GM18951 (cell line): ENCODE data around the gene MLLT10.

Source experiments
- POLR2A ChIP-seq: IDR thresholded peaks from 4 replicates; pipeline ENCODE4 v1.6.1; 2011; ENCODE audit warnings: mild to moderate bottlenecking; ENCODE audit not compliant: insufficient read length, insufficient read depth; ENCODE audit errors: extremely low read depth
- in situ Hi-C: fragments of 300-500 bp; cut with MboI; formaldehyde crosslinking; loops from one replicate; pipeline ENCODE4 v1.12.0; 2022; ENCODE audit warnings: low sequenced_read_pairs, mixed read lengths, inconsistent platforms; ENCODE audit not compliant: unreplicated experiment

Gene MLLT10

DNA sequence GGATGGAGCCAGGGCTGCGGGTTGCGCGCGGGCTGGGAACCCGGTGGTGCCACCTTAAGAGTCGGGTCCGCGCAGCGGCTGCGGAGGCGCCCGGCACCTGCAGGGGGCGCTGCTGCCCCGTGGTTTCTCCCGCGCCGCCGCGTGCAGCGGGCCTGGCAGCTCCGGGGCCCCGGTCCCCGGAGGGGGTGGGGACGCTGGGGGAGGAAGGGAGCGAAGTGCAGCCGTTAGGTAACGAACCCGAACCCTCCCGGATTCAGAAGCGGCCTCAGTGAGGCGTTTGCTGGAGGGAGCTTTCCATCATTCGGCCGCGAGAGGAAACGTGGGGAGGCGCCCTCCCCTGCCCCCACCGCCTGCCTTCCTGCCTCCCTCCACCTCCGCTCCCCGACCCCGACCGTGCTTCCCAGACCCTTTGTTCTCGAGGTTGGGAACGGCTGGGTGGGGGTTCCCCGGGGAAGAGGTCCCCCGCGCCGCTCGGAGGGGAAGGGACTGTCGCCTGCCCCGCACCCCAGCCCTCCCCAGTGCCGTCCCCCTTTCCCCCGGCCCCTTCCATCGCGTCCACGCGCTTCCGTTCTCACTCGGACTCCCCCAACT, 38.2 kb upstream of the MLLT10 start:
- in situ Hi-C loops: loop anchor here (10.0 to 25.0 kb wide), 2 partner anchors 239 to 466 kb away; no protein-coding TSS in a partner anchor
- TF ChIP-seq POLR2A: peak; percentile 43

DNA sequence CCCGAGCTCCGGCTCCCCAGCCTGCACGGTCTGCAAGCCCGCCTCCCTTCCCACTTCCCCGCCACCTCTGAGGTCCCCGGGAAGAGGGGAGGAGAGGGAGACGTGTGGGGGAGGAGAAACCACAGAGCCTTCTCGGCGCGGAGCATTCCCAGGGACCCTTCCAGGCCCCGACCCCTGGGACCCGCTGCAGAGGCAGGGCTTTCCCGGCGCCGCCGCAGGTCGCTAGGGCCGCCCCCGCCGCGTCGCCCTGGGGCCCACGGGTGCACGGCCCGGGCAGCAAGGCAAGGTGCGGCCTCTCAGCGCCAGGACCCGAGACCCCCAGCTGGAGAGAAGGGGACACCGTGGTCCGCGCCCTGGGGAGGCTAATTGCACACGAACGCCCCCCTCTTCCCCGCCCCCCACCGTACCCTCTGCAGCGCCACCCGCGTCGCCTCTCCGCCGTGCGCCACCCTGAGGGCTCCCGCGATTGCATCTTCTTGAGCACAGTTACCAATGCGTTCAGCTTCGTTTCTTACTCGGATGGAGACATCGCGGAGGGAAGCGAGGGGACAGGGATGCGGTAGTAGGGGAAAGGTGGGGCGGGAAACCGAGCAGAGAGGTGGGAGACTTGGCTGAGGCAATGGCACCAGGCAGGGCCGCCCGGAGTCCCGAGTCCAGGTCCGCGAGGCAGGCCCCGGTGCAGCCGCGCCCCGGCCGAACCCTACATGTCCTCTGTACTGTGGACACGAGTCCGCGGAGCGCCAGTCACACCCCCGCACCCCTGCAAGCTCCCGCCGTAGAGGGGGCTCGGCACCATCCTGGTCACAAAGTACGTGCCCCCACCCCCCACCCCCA, 37.5 kb upstream of the MLLT10 start:
- TF ChIP-seq POLR2A: no peak
- in situ Hi-C loops: loop anchor here (10.0 to 25.0 kb wide), 2 partner anchors 238 to 466 kb away; no protein-coding TSS in a partner anchor

DNA sequence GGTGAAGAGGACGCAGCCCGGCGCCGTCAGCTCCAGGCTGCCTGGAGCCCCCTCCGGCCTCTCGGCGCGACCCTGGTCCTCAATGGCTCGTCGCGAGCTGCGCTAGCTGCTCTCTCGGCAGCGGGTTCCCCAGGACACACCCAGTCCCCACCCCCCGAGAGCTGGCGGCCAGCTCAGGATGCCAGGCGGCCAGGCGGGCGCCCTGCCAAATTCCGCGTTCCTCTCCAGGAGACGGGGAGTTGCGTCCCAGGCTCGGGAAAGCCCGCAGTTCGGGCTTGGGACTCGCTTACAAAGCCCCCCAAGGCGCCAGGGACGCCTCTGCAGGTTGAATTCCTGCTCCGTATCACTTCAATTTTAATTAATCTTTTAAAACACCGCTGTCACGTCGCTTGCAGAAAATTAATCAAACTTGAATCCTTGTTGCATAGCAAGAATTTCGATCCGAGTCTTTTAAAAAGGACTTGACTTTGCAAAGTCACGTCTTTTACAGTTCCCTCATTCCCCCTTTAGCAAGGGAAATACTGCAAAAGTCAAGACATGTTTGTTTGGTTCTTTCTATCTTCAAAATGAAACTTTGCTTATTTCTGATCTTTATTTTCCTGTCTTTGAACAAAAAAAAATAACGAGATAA, 36.7 kb upstream of the MLLT10 start:
- TF ChIP-seq POLR2A: no peak
- in situ Hi-C loops: loop anchor here (10.0 to 25.0 kb wide), 2 partner anchors 238 to 465 kb away; no protein-coding TSS in a partner anchor

DNA sequence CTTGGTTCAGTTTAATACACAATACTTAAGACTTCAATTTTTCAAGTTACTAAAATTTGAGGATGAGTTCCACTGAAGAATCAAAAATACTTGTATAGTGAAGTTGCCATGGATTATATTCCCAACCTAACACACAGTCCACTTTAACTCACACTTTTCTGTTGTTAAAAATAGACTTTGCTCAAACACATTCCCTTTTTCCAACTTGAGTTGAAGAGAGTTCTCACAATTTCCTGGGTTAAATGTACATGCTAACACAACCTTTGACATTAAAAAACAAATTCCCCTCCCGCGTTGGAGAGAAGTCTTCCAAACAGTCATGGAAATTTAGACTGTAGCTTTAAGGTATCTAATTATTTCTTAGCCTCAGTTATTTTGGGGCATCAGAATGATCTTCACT, 35.7 kb upstream of the MLLT10 start:
- in situ Hi-C loops: loop anchor here (10.0 to 25.0 kb wide), 2 partner anchors 236 to 464 kb away; no protein-coding TSS in a partner anchor
- no peak for TF ChIP-seq POLR2A

DNA sequence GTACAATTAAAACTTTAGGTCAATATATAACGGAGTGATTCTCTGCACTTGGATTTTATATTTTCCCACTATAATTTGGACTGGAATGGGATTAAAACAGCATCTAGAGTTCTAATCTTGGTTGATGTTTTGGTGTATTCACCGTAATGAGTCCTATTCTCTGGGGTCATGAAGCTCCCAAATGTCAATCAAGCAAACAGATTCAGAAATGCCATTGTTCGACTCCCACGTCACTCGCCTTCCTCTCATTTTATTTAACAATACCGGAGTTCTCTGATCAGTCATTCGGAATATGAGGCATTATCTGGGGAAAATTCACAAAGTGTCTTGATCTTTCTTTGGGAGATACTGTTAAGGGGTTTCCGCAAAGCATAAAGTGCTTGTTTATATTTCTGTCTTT, 35.0 kb upstream of the MLLT10 start:
- in situ Hi-C loops: loop anchor here (10.0 to 25.0 kb wide), 2 partner anchors 236 to 463 kb away; no protein-coding TSS in a partner anchor
- TF ChIP-seq POLR2A: no peak

DNA sequence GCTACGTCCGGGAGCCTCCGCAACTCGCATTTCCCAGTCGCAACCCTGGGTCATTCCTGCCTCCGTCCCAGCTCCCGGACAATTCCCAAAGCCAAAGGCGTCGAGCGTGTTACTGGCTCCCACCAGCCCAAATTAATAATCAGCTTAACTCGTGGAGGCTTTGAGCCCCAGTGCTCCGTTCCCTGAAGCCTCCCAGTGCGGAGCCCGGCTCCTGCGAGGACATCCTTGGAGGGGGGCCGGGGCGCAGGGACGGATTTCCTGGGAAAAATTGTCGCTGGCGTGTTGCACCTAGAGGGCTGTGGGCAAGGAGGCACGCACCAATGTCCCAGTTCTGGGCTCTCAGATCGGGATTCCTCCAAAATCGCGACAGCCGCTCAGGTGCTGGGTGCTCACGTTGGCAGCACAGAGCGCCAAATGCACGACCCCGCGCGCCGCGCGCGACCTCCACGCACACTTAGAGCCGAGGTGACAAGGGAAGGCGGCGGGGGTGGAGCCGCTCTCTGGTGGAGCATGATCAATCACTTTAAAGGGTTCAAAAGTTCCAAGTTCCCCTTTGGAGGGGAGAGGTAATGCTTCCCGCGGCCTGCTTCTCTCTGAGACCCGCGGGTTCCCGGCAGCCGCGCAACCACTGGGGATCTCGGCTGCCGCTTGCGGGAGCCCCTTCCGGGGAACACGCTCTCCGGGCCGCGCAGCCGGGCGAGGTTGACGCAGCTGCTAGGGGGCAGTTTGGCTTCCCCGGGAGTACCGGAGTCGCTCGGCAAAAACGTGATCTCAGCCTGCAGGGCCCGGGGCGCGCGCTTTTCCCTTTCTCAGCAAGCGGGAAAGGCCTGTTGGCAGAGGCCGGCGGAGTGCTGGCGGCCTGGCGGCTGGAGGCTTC, 34.1 kb upstream of the MLLT10 start:
- no peak for TF ChIP-seq POLR2A
- in situ Hi-C loops: loop anchor here (10.0 to 25.0 kb wide), 2 partner anchors 235 to 462 kb away; no protein-coding TSS in a partner anchor

DNA sequence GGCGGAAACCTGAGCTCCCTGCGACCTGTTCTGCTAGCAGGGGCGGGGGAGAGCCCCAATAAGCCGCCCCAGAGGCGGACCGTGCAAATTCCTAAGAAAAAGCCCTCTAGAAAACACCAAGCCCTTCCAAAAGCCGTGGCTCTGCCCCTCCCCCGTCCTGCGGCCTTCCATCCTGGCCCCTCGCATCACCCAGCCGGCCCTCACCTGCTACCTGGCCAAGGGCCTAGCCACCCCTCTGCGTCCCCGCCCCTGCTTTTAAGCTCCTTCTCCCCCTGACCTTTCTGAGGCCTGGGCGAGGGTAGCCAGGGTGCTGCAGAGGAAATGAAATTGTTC, 33.5 kb upstream of the MLLT10 start:
- in situ Hi-C loops: no loop called here
- TF ChIP-seq POLR2A: no peak

DNA sequence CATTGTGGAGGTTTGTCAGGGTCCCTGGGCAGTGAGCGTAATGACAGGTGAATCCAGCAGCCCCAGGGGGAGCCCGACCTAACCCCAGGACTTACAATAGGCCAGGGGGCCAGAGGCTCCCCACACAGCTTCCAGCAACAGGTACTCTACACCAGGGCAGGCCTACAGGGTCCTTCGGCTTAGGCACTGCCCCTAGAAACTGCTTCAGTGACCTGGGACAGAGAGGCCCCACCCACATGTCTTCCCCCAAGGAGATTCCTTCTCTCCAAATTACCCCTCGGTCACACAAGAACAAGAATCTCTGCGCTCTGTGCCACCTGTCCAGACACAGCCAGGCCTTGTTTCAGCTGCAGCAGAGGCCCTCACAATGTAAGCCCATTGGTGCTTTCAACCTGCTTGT, 32.9 kb upstream of the MLLT10 start:
- in situ Hi-C loops: no loop called here
- TF ChIP-seq POLR2A: no peak

DNA sequence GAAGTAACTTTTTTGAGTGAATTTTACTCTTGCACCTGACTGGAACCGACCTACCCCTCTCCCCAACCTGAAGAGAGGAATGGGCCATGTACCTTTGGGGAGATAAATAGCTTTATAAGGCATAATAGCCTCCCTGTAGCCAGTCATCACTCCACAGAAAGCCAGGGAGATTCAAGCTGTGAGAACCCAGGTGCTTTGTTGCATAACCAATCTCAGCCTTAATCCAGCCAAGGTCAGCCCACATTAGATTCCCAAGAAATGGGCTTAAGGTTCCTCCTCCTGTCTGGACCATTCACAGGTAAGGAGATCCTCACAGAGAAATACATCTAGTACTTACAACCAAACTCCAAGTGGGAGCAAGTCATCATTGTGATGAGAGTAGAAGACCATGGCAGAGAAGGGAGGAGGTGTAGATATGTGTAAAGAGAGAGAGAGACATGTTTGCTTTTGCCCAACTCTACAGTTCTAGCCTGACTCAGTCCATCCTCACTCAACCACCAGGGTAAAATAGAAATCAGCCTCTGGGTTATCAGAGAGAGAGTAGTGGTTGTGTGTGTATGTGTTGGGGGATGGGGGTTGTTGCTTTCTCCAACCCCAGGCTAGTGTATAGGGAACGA, 32.2 kb upstream of the MLLT10 start:
- TF ChIP-seq POLR2A: no peak
- in situ Hi-C loops: no loop called here

DNA sequence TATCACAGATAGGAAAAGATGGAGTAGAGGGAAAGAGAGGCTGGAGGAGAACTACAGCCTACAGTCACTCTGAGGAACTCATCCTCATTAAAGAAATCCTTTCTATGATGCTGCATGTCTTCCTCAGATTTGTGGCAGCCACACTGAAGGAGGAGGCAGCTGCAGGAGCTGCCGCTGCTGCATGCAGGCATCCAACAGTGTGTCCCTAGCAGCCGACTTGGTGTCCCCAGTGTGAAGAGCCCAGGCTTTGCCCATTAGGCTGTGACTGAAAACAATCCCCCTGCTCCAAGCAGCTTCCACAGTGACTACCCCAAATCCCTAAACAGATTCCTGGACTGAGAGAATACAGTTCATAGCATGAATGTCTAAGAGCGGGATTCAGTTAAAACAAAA, 31.7 kb upstream of the MLLT10 start:
- in situ Hi-C loops: no loop called here
- no peak for TF ChIP-seq POLR2A

DNA sequence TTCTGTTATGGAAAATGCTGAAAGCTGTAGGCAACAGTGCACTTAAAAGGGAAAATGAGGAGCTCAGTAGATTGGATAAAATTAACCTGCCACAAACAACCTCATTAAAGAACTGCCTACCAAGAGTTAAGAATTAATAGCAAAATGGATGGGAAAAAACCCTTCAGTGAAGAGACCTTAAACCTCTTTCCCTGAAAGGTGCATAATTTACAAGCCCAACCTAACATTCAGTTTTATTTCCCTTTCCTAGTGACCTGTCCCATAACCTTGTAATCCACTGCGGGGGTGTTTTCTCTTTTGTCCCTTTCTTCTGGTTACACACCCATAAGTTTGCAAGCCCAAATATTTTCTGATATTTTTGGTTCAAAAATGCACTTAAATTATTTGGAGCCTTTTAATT, 30.5 kb upstream of the MLLT10 start:
- in situ Hi-C loops: no loop called here

DNA sequence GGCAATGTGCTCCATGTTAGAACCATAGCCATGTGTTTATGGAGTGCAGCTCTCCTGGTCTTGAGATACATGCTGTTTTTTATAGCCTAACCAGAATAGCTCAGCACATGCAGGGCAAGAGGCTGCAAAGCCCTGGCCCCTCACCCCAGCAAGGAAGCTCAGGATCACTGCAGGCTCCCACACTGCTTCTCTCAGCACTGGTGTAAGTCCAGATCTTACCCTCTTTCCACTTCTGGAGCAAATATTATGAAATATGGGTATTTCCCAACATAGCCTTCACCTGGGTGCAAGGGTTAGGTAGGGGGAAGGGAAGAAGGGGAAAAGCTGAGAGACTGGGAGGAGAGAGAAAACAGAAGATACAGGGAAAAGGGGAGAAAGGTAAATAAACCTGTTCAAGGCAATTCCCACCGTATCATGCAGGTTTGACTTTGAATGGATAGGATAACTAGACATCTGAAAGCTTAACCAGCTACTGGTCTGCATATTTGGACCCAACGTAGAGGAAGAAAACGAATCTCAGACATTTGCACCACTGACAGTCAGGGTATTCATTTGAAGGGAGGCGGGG, 28.2 kb upstream of the MLLT10 start:
- no peak for TF ChIP-seq POLR2A
- in situ Hi-C loops: no loop called here

More for the DNA sequence above, 30.5 kb upstream of the MLLT10 start:
- TF ChIP-seq POLR2A: no peak
